ENCODE results near the gene SARNP.

SARNP gene

DNA sequence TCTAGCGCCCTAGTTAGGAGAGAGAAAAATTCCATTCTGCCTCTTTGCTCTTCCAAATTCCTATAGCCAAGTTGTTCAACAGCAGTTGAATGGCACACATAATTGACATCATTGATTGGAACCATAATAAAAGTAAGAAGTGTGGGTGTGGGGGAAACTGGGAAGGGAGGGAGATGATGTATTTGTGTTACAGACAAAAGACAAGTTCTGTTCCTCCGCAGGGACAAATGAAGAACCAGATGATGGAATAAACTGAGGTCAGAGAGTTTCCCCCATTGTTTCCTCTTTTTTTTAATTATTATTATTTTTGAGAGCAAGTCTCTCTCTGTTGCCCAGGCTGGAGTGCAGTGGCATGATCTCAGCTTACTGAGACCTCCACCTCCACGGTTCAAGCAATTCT is 39.7 kb downstream of the SARNP start:
- no peak for TF ChIP-seq EZH2phosphoT487 (IDR thresholded peaks at IDR 0.05; ENCODE audit: low read depth)
- TF ChIP-seq, protein P1, sequence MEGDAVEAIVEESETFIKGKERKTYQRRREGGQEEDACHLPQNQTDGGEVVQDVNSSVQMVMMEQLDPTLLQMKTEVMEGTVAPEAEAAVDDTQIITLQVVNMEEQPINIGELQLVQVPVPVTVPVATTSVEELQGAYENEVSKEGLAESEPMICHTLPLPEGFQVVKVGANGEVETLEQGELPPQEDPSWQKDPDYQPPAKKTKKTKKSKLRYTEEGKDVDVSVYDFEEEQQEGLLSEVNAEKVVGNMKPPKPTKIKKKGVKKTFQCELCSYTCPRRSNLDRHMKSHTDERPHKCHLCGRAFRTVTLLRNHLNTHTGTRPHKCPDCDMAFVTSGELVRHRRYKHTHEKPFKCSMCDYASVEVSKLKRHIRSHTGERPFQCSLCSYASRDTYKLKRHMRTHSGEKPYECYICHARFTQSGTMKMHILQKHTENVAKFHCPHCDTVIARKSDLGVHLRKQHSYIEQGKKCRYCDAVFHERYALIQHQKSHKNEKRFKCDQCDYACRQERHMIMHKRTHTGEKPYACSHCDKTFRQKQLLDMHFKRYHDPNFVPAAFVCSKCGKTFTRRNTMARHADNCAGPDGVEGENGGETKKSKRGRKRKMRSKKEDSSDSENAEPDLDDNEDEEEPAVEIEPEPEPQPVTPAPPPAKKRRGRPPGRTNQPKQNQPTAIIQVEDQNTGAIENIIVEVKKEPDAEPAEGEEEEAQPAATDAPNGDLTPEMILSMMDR (IDR thresholded peaks at IDR 0.05; ENCODE audit: low read depth, low read length), result no peak
- Histone ChIP-seq H3K36me3 (replicated peaks; ENCODE audit: low read depth, low read length) (peaks cover 27% of the 10 kb centered on the region), H3K4me2 (ENCODE audit: low read length) (no peak overlapping the region), H4K20me1 (ENCODE audit: insufficient read depth, low read length) (no peaks in the 10 kb centered on the region), H3K4me1 (ENCODE audit: low read length) (no peaks in the 10 kb centered on the region), H3K27me3 (ENCODE audit: low read depth, low read length) (no peaks in the 10 kb centered on the region), H3K27ac (ENCODE audit: low read length) (no peak overlapping the region), H3K9me3 (ENCODE audit: insufficient read depth, low read length) (no peaks in the 10 kb centered on the region), H2AFZ (ENCODE audit: low read depth, low read length) (no peak overlapping the region), H3K9ac (ENCODE audit: low read length) (no peak overlapping the region), H3K4me3 (ENCODE audit: low read length) (no peak overlapping the region), H3K79me2 (ENCODE audit: low read length) (peaks cover 3% of the 10 kb centered on the region; the same call in 1 of the 2 replicates)

DNA sequence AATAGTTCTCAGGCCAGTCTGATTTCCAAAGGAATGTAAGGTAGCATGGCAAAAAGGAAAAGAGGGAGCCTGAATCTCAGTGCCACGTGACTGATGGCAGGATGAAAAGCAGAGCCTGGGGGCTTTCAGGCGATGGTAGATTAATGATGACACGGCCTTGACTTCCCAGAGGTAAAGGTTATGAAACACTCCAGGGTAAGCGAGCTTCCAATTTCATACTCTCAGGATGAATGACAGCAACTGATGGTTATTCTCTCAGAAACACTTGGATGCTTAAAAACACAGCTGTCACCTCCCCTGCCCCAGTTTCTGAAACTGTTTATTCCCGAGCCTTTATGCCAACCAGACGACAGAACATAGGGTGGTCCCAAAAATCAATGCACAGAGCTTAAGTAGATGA is 45.8 kb downstream of the SARNP start:
- no peak overlapping the region for H3K27ac ChIP-seq (ENCODE audit: low read length)
- H3K4me1 ChIP-seq (ENCODE audit: low read length), result no peaks in the 10 kb centered on the region
- no peak overlapping the region for H3K4me2 ChIP-seq (ENCODE audit: low read length)
- H3K79me2 ChIP-seq (ENCODE audit: low read length), result peaks cover 6% of the 10 kb centered on the region; the same call in 1 of the 2 replicates
- peaks cover 28% of the 10 kb centered on the region for H3K36me3 ChIP-seq (replicated peaks; ENCODE audit: low read depth, low read length)
- H3K9me3 ChIP-seq (ENCODE audit: insufficient read depth, low read length), result no peaks in the 10 kb centered on the region
- H4K20me1 ChIP-seq (ENCODE audit: insufficient read depth, low read length), result no peaks in the 10 kb centered on the region
- no peaks in the 10 kb centered on the region for H3K27me3 ChIP-seq (ENCODE audit: low read depth, low read length)
- H3K9ac ChIP-seq (ENCODE audit: low read length), result no peak overlapping the region
- TF ChIP-seq EZH2phosphoT487 (IDR thresholded peaks at IDR 0.05; ENCODE audit: low read depth), result no peak
- TF ChIP-seq, protein P1 (IDR thresholded peaks at IDR 0.05; ENCODE audit: low read depth, low read length), result no peak
- H3K4me3 ChIP-seq (ENCODE audit: low read length), result no peak overlapping the region
- H2AFZ ChIP-seq (ENCODE audit: low read depth, low read length), result no peak overlapping the region

DNA sequence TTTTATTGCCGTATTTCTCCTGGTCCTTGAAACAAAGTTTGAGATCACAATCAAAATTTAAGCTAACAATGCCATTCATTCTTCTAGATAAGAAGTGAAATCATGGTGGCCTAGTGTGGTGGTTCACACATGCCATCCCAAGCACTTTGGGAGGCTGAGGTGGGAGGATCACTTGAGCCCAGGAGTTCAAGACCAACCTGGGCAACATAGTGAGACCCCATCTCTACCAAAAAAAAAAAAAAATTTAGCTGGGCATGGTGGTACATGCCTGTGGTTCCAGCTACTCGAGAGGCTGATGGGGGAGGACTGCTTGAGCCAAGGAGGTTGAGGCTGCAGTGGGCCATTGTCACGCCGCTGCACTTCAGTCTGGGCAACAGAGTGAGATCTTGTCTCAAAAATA is 50.4 kb downstream of the SARNP start:
- Histone ChIP-seq H3K9me3 (ENCODE audit: insufficient read depth, low read length) (no peaks in the 10 kb centered on the region), H3K27me3 (ENCODE audit: low read depth, low read length) (no peaks in the 10 kb centered on the region), H2AFZ (ENCODE audit: low read depth, low read length) (no peak overlapping the region), H3K4me3 (ENCODE audit: low read length) (no peak overlapping the region), H3K4me1 (ENCODE audit: low read length) (no peaks in the 10 kb centered on the region), H3K9ac (ENCODE audit: low read length) (no peak overlapping the region), H4K20me1 (ENCODE audit: insufficient read depth, low read length) (no peaks in the 10 kb centered on the region), H3K36me3 (replicated peaks; ENCODE audit: low read depth, low read length) (peaks cover 37% of the 10 kb centered on the region), H3K27ac (ENCODE audit: low read length) (no peak overlapping the region), H3K79me2 (ENCODE audit: low read length) (peaks cover 10% of the 10 kb centered on the region; the same call in 1 of the 2 replicates), H3K4me2 (ENCODE audit: low read length) (no peak overlapping the region)
- TF ChIP-seq, protein P1 (IDR thresholded peaks at IDR 0.05; ENCODE audit: low read depth, low read length), result no peak
- TF ChIP-seq EZH2phosphoT487 (IDR thresholded peaks at IDR 0.05; ENCODE audit: low read depth), result no peak

DNA sequence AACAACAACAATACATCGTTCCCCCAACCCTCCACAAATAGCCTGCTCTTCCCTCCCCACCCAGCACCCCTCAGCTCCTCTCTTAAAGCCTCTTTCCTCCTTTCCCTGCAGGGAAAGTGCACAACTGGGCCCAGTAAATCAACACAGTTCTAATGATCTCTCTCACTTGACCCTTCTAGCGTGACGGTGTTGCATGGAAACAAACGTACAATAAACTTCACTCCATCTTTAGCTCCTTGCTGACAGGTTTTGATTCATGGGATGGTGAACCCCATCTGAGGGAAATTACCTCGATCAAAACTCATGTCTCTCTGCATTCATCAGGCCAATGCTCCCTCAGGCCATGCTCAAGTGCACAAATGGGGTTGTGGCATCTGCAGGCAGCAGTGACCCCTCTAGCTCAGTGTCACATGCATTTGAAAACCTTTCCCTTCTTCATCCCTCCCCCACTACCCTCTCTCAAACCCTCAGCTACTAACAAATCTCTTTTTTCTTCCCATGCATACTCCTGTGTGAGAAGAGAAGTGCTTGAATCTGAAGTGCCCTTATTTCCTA is 51.7 kb downstream of the SARNP start:
- Histone ChIP-seq H2AFZ (ENCODE audit: low read depth, low read length) (no peak overlapping the region), H3K4me3 (ENCODE audit: low read length) (no peak overlapping the region), H3K27ac (ENCODE audit: low read length) (no peak overlapping the region), H3K4me1 (ENCODE audit: low read length) (no peaks in the 10 kb centered on the region), H4K20me1 (ENCODE audit: insufficient read depth, low read length) (no peaks in the 10 kb centered on the region), H3K9me3 (ENCODE audit: insufficient read depth, low read length) (no peaks in the 10 kb centered on the region), H3K4me2 (ENCODE audit: low read length) (no peak overlapping the region), H3K9ac (ENCODE audit: low read length) (no peak overlapping the region), H3K79me2 (ENCODE audit: low read length) (0 out of 2 replicates have a peak, but pooled peaks cover 7% of the 10 kb centered on the region), H3K27me3 (ENCODE audit: low read depth, low read length) (no peaks in the 10 kb centered on the region), H3K36me3 (replicated peaks; ENCODE audit: low read depth, low read length) (peaks cover 33% of the 10 kb centered on the region)
- TF ChIP-seq EZH2phosphoT487 (IDR thresholded peaks at IDR 0.05; ENCODE audit: low read depth), result no peak
